ENCODE results near the gene ST6GALNAC3.
"Not testable (repeated sequence)": the region's sequence is repeated elsewhere in the genome, so short reads cannot be mapped to it uniquely, and the experiment has no call there.

The ST6GALNAC3 gene

GRCh38 chr1:76607717-76608116, 533.2 kb downstream of the ST6GALNAC3 start:
- DNase-seq = no peak

GRCh38 chr1:76611770-76612445, 537.4 kb downstream of the ST6GALNAC3 start:
- no peak for DNase-seq

- DNase-seq = no peak
Observed at GRCh38 chr1:76613886-76614285, 539.3 kb downstream of the ST6GALNAC3 start.

GRCh38 chr1:76615253-76616035, 540.9 kb downstream of the ST6GALNAC3 start:
- DNase-seq = no peak

- no peak for DNase-seq
Observed at GRCh38 chr1:76620371-76620770, 545.8 kb downstream of the ST6GALNAC3 start.

- DNase-seq = no peak
Observed at GRCh38 chr1:76622774-76623528, 548.4 kb downstream of the ST6GALNAC3 start.

GRCh38 chr1:76625886-76626678, 551.5 kb downstream of the ST6GALNAC3 start:
- no peak for DNase-seq

- DNase-seq = no peak
Observed at GRCh38 chr1:76627498-76627897, 553.0 kb downstream of the ST6GALNAC3 start.

- DNase-seq = no peak
Observed at GRCh38 chr1:76627901-76628300, 553.4 kb downstream of the ST6GALNAC3 start.

- no peak for DNase-seq
Observed at GRCh38 chr1:76632136-76632535, 557.6 kb downstream of the ST6GALNAC3 start.

- DNase-seq = no peak
Observed at GRCh38 chr1:76635784-76636183, 561.2 kb downstream of the ST6GALNAC3 start.

- DNase-seq = no peak
Observed at GRCh38 chr1:76639181-76639580, 564.6 kb downstream of the ST6GALNAC3 start.

- no peak for DNase-seq
Observed at GRCh38 chr1:76640092-76640491, 565.5 kb downstream of the ST6GALNAC3 start.

GRCh38 chr1:76640723-76641122, 566.2 kb downstream of the ST6GALNAC3 start:
- DNase-seq = no peak

GRCh38 chr1:76644139-76644538, 569.6 kb downstream of the ST6GALNAC3 start:
- no peak for DNase-seq

- not testable (repeated sequence) for DNase-seq
Observed at GRCh38 chr1:76652860-76653259, 578.3 kb downstream of the ST6GALNAC3 start.

- DNase-seq = no peak
Observed at GRCh38 chr1:76657623-76658022, 583.1 kb downstream of the ST6GALNAC3 start.

- DNase-seq = no peak
Observed at GRCh38 chr1:76659171-76659940, 584.8 kb downstream of the ST6GALNAC3 start.

GRCh38 chr1:76661531-76661930, 587.0 kb downstream of the ST6GALNAC3 start:
- DNase-seq = no peak

GRCh38 chr1:76666499-76666898, 592.0 kb downstream of the ST6GALNAC3 start:
- DNase-seq = no peak

GRCh38 chr1:76668046-76668445, 593.5 kb downstream of the ST6GALNAC3 start:
- DNase-seq = no peak

GRCh38 chr1:76669131-76669530, 594.6 kb downstream of the ST6GALNAC3 start:
- DNase-seq = no peak
